Erythroblast (primary cell): ENCODE results near the gene MAP3K5.

Experiments
- GATA1 ChIP-seq: IDR thresholded peaks from 2 replicates; pipeline ENCODE4 v1.6.1; 2011; ENCODE audit warnings: low read depth, mild to moderate bottlenecking, control low read depth, low read length, moderate library complexity
- POLR2A ChIP-seq: IDR thresholded peaks from 2 replicates; pipeline ENCODE4 v1.6.1; 2011; ENCODE audit warnings: mild to moderate bottlenecking, low read length

DNA sequence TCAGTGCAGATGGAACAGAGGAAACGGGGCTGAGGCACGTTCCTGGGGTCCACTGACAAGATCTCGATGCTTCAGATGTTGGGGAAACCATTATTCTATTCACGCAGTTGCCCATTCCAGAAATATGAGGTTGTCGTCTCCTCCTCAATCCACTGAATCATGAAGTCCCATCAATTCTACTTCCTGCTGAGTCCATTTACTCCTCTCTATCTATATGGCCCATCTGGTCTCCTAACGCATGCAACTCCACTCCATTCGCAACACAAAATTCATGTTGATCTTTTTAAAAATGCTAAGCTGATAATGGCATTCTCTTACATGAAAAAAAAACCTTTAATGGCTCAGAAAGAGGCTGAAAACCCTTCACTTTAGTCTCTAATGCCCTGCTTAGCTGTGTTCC is 37.5 kb downstream of the MAP3K5 start:
- TF ChIP-seq POLR2A (no peak), GATA1 (no peak)
